ENCODE results near the gene LGR4.

Gene LGR4

DNA sequence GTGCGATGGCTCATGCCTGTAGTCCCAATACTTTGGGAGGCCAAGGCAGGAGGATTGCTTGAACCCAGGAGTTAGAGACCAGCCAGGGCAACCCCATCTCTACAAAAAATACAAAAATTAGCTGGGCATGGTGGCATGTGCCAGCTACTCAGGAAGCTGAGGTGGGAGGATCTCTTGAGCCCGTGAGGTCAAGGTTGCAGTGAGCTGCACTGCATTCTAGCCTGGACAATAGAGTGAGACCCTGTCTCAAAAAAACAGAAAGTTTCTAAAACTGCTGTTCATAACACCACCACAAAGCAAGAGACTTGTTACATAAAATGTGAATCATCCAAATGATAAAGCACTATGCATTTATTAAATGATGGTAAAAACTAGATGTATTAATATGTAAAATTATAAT lies 69.4 kb downstream of the LGR4 start:
- DNase-seq (ENCODE audit: low read depth in 2 of 2) = no peak

DNA sequence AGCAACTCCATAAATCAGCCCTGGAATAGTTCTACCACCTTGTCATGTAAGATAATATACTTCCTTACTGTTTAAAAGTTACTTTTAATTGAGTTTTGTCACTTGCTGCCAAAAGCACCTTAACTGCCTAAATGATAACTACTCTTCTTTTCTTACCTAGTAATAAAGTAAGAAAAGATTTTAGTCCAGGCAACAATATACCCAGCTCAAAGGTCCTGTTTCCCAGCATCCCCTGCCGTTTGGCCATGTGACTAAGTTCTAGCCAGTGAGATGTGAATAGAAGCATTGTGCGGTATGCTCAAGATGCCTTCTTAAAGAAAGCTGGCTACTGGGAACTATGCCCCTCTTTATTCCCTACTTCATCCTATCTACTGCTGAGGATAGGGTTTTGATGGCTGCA lies 70.1 kb downstream of the LGR4 start:
- DNase-seq (ENCODE audit: low read depth in 2 of 2) = no peak

DNA sequence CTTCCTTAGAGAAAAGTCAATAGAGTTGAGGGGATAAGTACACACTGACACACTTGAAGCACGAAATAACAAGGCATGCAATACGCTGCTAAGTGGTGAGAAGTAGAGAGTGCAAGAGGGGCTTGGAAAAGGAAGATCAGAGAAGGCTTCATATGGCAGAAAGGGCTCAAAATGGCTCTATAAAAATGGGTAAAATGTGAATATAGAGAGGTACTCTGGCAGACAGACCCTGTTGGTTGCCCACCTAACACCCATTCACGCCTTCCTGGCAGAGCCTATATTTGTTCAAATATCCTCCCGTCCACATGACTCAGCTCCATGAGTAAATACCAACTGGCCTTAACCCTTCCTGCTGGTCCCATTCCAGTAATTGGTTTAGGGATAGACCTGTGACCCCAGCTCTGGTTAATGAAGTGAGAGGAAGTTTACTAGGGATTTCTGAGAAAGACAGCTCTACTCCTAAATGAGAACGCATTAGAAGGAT lies 70.7 kb downstream of the LGR4 start:
- no peak for DNase-seq (ENCODE audit: low read depth in 2 of 2)

DNA sequence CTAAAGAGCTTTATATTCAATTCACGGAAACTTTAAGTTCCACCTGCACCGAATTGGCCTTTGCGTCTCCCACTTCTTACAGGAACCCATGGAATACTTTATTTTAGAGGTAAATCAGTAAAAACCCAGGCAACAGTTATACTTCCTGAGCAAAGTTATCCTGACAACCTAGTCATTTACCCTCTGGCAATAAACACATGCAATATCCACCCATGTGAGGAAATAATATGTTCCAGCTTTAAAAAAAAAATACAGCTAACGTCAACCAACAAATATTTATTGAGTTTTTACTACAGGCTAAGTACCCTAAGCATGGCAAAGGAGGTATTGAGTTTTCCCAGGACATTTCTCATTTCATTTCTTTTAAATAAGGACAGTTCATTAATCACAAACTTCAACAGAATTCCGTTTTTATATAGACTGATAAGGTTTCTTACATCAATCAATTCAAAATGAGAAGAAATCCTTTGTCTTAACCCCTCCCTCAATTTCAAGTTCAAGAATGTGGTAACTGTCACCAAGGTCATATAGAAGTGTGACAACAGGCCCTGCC lies 71.2 kb downstream of the LGR4 start:
- DNase-seq (ENCODE audit: low read depth in 2 of 2) = no peak

DNA sequence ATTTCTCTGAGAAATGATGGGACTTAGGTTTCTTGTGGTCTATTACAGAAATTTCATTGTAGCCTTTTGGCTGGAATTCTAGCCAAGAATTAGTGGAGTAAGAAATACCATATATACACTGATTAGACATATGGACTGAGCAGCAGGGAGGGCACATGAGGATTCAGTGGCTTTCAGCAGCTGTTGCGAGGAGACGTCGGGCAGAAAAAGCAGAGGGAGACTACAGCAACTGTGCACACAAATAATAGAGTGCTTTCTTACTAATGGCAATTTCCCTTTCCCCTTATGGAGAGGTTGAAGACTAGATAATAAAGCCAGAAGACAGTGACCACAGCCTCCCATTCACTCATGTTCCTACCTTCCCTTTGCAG lies 74.2 kb downstream of the LGR4 start:
- DNase-seq (ENCODE audit: low read depth in 2 of 2) = no peak

DNA sequence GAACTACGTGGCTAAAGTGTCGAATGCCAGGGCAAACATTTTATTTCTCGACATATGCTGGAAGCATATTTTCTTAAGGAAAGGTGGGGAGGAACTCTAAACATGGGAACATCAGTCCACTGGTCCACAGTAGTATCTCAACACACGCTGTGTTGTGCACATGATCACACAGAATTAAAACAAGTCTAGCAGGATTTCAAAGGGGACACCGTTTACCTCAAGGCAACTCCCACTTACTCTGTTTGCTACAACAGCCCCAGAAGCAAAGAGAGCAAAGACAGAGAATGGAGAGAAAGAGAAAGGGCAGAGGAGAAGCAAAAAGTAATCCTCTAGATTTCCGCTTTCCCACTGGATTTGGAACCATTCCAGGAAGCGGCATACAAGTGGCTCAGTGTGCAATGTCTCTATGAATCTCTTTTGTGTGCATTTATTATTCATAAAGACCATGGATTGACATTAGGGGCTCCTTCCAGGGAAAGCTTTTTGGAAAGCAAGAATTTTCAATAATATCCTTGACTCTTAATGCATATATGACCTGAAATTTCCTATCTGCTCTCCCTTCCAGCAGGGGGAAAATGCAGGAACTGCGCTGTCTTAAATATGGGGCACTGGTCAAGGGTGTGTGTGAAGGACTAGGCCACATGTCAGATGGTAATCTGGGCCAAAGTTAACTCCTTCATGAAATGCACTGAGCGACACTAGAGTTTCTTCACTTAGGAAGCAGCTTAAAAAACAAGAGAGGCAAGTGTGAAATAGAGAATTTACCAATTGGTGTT lies 74.8 kb downstream of the LGR4 start:
- no peak for DNase-seq (ENCODE audit: low read depth in 2 of 2)

DNA sequence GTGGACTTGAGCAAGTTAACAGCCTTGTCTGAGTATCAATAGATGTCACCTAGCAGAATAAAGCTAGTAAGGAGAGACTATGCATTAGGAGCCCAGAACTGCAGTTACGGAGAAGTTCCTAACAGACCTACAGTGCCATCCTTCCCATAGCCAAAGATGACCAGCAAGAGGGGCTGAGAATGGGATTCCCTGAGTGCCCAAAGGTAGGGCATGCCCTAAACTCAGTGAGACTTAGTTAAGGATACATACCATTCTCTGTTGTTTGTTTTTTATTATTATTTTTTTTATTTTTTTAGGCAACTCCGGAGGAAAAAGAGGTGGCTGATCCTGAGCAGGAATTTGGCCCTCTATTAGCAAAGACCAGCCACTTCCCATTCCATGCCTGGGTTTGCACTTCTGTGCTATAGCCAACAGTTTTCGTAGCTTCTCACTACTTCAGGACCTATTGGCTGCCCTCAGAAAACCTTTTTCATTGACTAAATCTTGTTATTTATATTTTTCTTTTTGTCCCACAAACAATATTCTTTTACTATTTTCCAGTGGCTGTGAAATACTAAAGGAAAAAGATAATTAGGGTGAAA lies 76.2 kb downstream of the LGR4 start:
- no peak for DNase-seq (ENCODE audit: low read depth in 2 of 2)

DNA sequence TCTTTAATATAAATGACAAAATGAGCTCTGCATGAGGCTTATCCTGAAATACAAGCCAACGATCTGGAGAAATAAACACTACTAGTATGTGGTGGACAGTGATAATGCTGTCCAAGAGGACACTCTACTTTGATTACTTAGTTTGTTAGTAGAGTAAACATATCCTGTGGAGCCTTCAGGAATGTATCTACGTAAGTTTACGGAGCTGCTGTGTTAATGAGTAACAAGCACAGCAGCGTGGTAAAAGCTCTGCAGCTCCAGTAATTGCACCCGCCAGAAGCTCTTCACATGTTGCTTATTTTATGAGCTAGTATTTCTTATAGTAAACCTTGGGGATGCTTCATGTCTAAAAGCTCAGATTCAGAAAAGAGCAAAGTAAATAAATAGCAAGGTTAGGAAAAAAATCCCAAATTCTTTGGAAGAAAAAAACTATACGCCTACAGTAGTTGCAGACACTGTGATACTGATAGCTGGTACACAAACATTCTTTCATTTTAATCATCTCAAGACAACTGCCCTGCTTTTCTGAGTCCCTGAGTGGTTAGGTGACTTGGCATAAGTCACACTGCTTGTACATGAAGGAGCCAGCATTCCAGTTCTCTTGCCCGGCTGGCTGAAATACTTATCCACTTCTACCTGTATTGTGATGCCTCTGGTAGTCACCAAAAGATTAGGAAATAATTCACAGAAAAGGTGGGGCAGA lies 76.9 kb downstream of the LGR4 start:
- DNase-seq (ENCODE audit: low read depth in 2 of 2) = no peak

DNA sequence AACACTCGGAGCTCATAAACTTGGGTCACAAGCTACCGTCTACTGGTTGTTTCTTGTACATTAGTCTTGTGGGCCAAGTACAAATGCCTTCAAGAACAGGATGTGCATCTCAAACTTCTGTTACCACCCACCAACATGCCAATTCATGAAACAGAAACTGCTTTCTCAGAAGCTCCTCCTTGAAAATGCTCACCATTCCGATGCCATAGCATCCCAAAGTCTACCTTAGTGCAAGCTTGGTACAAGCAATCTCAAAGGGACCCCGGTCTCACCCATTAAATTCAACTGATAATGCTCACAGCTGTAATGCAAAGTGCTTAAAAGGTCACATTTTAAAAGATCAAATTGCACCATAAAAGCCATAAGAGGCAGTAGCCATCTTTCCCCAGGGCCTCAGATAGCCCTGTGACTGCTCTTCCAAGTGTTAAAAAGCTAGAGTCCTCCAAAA lies 77.8 kb downstream of the LGR4 start:
- DNase-seq (ENCODE audit: low read depth in 2 of 2) = no peak

DNA sequence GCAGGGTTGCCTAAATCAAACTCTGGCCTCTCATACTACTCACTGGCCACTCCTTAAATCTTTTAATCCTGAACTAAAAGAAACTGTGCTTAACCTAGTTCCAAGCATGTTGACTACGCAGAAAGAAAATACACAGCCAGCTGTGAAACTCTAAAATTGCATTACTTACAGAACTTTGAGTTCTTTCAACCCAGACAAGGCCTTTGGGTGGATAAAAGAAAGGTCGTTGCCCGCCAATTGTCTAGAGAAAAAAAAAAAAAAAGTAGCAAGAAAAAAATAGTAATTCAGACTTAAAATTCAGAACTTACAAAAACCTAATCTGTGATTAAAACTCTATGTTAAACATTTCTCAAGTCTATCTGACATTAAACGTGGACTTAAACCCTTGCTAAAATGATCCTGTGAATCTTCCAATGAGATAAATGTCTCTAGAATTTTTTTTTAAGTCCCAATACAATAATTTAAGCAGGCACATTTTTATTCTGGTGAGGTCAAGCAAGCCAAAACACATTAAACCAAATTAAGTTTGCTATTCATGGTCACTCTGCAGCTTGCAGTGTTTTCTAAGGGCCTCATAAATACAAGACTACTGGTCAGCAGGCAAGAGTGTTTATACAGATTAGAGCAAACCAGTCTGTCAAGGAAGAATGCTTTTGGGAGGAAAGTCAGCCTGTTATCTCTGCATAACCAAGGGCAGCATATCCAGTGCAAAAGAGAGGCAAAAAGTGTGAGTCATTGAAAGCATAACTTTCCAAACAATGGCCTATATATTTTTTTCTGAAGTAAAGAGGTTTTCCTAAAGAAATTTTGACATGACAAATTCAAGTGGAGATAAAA lies 80.1 kb downstream of the LGR4 start:
- DNase-seq (ENCODE audit: low read depth in 2 of 2) = no peak

DNA sequence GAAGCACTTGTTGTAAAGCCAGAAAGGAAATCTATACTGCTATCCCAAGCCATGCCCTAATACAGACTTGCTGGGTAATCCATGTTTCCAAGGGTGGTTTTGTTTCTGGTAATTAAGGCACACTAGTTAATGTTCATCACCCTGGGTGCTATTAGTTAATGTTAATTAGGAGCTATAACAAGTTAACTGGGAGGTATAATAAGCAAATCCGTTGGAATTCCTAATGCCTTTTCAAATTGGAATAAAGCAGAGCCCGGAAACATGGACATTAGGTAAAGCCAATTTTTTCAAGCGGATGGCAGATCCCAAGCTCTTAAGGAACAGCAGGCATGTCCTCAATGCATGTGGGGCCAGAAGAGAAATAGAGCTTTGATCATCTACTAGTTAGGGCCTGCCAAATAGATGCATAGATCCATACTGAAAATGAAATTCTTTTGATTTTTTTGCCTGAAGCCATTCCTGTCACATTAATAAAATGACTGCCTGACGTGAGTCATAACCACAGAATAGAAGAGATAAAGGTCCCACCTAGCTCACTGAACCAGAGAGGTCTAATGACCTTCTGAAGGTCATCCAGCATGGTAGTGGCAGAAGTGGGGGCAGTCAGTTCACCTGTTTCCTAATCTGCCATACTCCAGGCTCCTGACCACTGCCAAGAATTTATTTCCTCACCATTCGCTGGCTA lies 81.1 kb downstream of the LGR4 start:
- no peak for DNase-seq (ENCODE audit: low read depth in 2 of 2)

DNA sequence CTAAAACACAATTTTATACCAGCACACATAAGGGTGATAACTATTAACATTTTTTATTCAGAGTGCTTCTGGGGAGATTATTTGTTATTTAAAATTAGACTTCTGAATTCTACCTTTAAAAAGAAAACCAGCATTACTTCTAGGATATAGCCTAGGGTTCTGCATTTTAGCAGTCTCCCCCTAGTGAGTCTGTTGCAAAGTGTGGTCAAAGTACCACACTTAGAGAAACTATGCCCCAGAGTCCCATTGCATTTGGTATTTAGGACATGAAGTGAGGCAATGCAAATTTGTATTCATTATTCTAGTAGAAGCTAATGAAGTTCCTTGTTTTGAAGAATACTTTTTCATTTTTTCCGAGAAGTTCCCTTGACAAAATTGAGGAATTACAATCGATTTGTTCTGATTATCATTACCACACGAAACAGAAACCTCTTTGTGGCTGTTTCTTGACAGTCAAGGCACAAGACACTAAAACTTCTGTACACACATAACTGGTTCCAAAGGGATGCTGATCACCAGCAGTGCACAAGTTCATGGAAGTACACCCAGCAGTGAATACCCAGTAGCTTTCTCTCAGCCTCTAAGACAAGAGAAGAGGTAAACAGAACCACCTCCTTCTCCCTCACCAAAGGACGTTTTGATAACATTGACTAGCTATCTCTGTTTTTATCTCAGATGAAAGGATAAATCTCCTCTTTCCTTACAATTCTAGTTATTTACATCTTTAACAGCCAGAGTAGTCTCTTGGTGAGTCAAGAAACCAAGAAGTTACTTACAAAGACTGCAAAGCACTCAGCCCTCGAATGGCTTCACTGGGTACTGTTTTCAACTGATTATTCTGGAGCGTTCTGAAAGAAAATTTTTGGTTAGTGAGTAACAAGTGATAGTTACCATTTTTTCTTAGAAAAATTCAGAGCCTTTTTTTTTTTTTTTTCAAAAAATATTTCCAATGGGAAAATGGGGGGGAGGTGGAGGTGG lies 82.0 kb downstream of the LGR4 start:
- DNase-seq (ENCODE audit: low read depth in 2 of 2) = no peak

DNA sequence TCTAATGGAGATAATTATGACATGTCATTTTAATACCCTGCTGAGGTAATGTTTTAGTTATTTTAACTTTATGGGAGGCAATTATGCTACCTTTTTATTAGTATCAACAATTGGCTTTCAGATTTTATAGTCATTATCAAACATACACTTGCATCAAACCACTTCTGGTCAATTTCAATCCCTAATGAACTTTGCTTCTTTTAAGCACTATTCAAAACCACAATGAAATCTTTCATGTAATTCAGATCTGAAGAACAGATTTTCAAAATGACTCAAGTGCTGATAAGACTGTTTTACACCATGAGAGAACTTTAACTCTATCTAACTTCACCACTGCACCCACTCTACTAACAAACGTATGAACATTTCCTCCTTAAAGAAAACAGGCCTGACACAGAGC lies 83.7 kb downstream of the LGR4 start:
- no peak for DNase-seq (ENCODE audit: low read depth in 2 of 2)

DNA sequence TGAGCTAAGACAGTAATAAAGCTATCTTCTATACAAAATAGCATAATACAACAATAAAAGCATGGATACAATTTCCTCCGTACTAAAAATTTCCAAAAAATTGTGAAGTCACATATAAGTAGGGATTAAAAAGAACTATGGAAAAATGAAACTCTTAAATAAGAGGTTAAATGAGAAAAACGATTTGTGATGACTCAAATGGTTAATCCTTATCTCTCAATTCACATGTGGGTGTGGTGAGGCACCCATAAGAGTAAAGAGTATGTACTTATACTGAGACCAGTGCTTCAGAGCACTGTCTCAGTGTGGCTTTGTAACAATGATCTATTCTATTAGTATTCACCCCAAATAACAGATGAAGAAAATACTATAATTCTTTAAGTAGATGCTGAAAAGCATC lies 84.6 kb downstream of the LGR4 start:
- no peak for DNase-seq (ENCODE audit: low read depth in 2 of 2)

DNA sequence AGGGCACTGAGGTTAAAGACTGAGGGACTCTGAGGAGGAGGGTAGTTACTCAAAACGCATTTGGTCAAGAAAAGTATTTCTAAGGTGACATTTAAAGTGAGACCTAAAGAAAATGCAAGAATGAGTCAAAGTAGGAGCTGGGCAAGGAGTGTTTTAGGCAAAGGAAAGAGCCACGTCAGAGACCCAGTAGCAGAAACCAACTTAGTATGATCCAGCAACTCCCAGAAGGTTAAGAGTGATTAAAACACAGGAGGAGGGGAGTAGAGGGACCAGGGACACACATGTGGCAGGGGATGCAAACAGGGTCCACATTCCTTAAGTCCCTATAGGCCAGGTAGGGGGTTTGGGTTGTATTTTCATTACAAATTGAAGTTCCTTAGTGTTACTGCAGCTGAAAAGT lies 85.2 kb downstream of the LGR4 start:
- no peak for DNase-seq (ENCODE audit: low read depth in 2 of 2)

DNA sequence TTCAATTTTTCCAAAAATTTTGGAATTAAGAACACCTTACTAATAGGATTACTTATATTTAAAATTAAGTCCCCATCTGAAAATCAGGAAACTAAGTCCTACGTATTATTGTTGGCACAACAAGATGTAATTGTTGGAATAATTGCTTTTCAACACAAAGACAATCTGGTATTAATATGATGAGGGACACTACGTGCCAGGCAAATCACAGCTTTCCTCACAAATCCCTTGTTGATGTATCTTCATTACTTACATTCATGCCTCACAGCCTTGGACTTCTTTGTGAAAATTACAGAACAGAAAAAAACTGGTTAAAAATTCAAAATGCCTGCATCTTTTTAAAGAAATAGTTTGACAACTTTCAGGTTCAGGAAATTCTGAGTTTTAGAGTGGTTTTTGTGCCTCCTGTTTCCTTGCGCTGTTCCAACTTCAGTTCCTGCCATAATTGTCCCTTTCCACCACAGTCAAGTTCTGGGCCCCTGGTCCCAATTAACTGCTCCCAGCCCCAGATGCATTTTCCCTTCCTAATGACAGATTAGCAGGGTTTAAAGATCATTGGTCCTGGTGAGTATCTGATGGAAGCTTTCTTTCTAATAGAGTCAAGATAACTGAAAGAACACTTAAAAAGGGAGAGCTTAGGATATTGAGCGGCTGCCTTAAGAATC lies 86.3 kb downstream of the LGR4 start:
- no peak for DNase-seq (ENCODE audit: low read depth in 2 of 2)

DNA sequence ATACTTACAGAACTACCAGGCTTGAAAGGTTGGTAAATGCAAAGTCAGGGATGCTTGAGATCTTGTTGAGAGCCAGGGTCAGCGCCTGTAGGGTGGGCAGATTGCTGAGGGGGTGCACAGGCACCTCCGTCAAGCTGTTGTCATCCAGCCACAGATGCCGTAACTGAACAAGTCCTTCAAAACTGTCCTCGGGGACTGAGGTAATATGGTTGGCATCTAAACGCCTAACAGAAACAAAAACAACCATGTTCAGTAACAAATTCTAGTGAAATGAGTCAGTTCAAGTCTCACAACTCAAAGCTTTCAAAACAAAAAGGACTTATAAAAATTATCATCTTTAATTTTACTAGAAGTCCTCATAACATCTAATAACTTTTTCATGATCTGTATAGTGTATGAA lies 87.3 kb downstream of the LGR4 start:
- no peak for DNase-seq (ENCODE audit: low read depth in 2 of 2)

DNA sequence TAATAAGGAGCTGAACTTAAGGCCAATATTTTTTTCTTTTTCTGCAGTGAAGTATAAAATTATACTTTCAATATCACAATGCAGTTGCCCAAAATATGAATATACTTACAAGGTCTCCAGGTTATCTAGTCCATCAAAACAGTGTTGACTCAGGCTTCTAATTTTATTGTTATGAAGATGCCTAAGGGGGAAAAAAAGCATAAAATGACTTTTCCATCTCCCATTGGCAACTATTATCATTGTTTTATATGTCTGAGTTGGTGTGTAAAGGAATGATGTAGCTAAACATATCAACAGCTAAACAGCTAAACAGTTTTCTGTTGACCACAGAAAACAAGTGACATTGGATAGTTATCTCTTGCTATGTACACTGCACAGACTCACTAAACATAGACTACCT lies 88.4 kb downstream of the LGR4 start:
- DNase-seq (ENCODE audit: low read depth in 2 of 2) = no peak

DNA sequence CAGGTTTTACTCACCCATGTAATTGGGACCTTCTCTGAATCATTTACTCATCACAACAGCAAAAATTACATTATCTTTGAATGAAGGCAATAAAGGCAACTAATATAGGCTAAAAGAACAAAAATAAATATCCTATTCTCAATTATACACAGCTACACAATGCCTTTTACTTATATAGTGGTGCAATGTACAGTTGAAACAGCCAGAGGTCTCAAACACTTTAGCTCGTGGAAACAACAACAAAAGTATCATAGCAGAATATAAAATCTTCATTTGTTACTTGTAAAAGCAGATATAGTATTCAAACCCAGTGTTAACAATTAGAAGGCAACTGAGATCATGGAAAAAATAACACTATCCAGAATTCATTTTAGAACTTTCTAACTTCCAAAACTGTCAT lies 88.9 kb downstream of the LGR4 start:
- no peak for DNase-seq (ENCODE audit: low read depth in 2 of 2)

All from stimulated activated CD4-positive, alpha-beta T cell treated with anti-CD3 and anti-CD28 coated beads, Interleukin-1b, Interleukin-23, amount 100 ng/mL, for 4 hours (primary cell).